Stimulated activated CD4-positive, alpha-beta T cell treated with anti-CD3 and anti-CD28 coated beads, Interleukin-1b, Interleukin-23, amount 100 ng/mL, for 48 hours (primary cell): ENCODE data around the gene PRTFDC1.
"Not testable (repeated sequence)": the region's sequence is repeated elsewhere in the genome, so short reads cannot be mapped to it uniquely, and the experiment has no call there.

Experiments
- DNase-seq: peaks from one replicate; pipeline ENCODE4 v3.0.0-alpha.2; 2020

The PRTFDC1 gene

GRCh38 chr10:24952143-24952706, at the start of gene PRTFDC1:
PRTFDC1 (minus strand) TSS chr10:24952606; CDS start chr10:24952575, 31 bp downstream.
- DNase-seq = peak; percentile 8

- DNase-seq = no peak
Observed at GRCh38 chr10:24998044-24998443, 45.6 kb upstream of the PRTFDC1 start.

- DNase-seq = no peak
Observed at GRCh38 chr10:24995072-24995471, 42.7 kb upstream of the PRTFDC1 start.

- DNase-seq = no peak
Observed at GRCh38 chr10:24993237-24993958, 41.0 kb upstream of the PRTFDC1 start.

GRCh38 chr10:24992512-24993133, 40.2 kb upstream of the PRTFDC1 start:
- DNase-seq = no peak

- no peak for DNase-seq
Observed at GRCh38 chr10:24991298-24991697, 38.9 kb upstream of the PRTFDC1 start.

GRCh38 chr10:24989867-24990266, 37.5 kb upstream of the PRTFDC1 start:
- DNase-seq = no peak

- DNase-seq = no peak
Observed at GRCh38 chr10:24988831-24989640, 36.6 kb upstream of the PRTFDC1 start.

- DNase-seq = no peak
Observed at GRCh38 chr10:24984906-24985305, 32.5 kb upstream of the PRTFDC1 start.

- no peak for DNase-seq
Observed at GRCh38 chr10:24983946-24984345, 31.5 kb upstream of the PRTFDC1 start.

- no peak for DNase-seq
Observed at GRCh38 chr10:24983130-24983529, 30.7 kb upstream of the PRTFDC1 start.

GRCh38 chr10:24982319-24983112, 30.1 kb upstream of the PRTFDC1 start:
- DNase-seq = no peak

GRCh38 chr10:24981161-24981710, 28.8 kb upstream of the PRTFDC1 start:
- DNase-seq = no peak

GRCh38 chr10:24979685-24980084, 27.3 kb upstream of the PRTFDC1 start:
- DNase-seq = no peak

- DNase-seq = no peak
Observed at GRCh38 chr10:24974976-24975375, 22.6 kb upstream of the PRTFDC1 start.

GRCh38 chr10:24973163-24973562, 20.8 kb upstream of the PRTFDC1 start:
- no peak for DNase-seq

GRCh38 chr10:24971374-24971773, 19.0 kb upstream of the PRTFDC1 start:
- DNase-seq = no peak

- DNase-seq = no peak
Observed at GRCh38 chr10:24969841-24970281, 17.5 kb upstream of the PRTFDC1 start.

- not testable (repeated sequence) for DNase-seq
Observed at GRCh38 chr10:24968951-24969350, 16.5 kb upstream of the PRTFDC1 start.

GRCh38 chr10:24968349-24968748, 15.9 kb upstream of the PRTFDC1 start:
- DNase-seq = no peak

- no peak for DNase-seq
Observed at GRCh38 chr10:24966962-24967481, 14.6 kb upstream of the PRTFDC1 start.

- DNase-seq = no peak
Observed at GRCh38 chr10:24965051-24965450, 12.6 kb upstream of the PRTFDC1 start.
